Effector memory CD8-positive, alpha-beta T cell (primary cell): ENCODE measurements around the gene GYG2.
A peak's percentile ranks its signal among the peaks of the same experiment; 100 is the strongest.
"Not testable (repeated sequence)": the region's sequence is repeated elsewhere in the genome, so short reads cannot be mapped to it uniquely, and the experiment has no call there.

Experiments used
- ATAC-seq: fragments of 150-1000 bp; cut with Tn5 transposase; replicated peaks from 2 replicates; pipeline ENCODE4 v1.10.0; 2021; ENCODE audit warnings: mild to moderate bottlenecking, moderate library complexity
- DNase-seq, 3 experiments: peaks; one replicate each; pipeline ENCODE4 v3.0.0; 2021
- H3K27ac Mint-ChIP-seq, 2 donors: one replicate each; pipeline ENCODE4 v1.8.0; 2022; ENCODE audit warnings: mild to moderate bottlenecking in 2 of 2, mixed read lengths in 2 of 2, moderate library complexity in 2 of 2
- H3K27me3 Mint-ChIP-seq, 2 donors: one replicate each; pipeline ENCODE4 v1.8.0; 2022; ENCODE audit warnings: mixed read lengths in 2 of 2
- H3K36me3 Mint-ChIP-seq: one replicate; pipeline ENCODE4 v1.8.0; 2022; ENCODE audit warnings: mild to moderate bottlenecking, moderate library complexity, mixed read lengths; ENCODE audit not compliant: insufficient read depth
- H3K4me1 Mint-ChIP-seq, 2 donors: one replicate each; pipeline ENCODE4 v1.8.0; 2022; ENCODE audit warnings: low read depth in 2 of 2, mixed read lengths in 2 of 2
- H3K4me3 Mint-ChIP-seq, 2 donors: one replicate each; pipeline ENCODE4 v1.8.0; 2022; ENCODE audit warnings: mild to moderate bottlenecking in 2 of 2, mixed read lengths in 2 of 2, moderate library complexity in 2 of 2
- H3K9me3 Mint-ChIP-seq, 2 donors: one replicate each; pipeline ENCODE4 v1.8.0; 2022; ENCODE audit warnings: mixed read lengths in 2 of 2

Gene GYG2

DNA sequence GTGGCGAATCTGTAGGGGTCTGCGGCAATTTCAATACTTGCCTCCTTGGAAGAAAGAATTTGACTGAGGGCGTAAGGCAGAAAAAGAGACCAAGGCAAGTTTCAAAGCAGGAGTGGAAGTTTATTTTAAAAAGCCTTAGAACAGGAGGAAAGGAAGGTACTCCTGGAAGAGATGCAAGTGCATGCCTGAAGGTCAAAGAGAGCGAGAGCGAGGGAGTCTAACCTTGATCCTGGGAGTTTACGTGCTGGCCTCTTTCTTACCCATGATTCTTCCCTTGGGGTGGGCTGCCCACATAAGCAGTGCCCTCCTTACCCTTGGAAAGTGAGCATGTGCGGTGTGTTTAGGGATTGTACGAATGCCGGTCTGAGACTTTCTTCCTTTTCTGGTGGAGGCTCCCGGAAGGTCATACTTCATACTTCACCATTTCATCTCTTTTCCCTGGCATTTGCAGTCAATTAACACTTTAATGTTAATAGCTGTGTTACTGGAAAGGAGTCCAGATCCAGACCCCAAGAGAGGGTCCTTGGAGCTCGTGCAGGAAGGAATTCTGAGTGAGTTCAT, 60.4 kb downstream of the GYG2 start:
- Mint-ChIP-seq H3K27ac (peak overlapping the region; percentile 59 to 87), H3K27me3 (no peaks in the 10 kb centered on the region), H3K9me3 (no peaks in the 10 kb centered on the region), H3K36me3 (no peaks in the 10 kb centered on the region), H3K4me3 (peak overlapping the region; percentile 76 to 79), H3K4me1 (peaks cover 0 to 7% of the 10 kb centered on the region in 2 donors)
- DNase-seq: no peak
- ATAC-seq: no peak

DNA sequence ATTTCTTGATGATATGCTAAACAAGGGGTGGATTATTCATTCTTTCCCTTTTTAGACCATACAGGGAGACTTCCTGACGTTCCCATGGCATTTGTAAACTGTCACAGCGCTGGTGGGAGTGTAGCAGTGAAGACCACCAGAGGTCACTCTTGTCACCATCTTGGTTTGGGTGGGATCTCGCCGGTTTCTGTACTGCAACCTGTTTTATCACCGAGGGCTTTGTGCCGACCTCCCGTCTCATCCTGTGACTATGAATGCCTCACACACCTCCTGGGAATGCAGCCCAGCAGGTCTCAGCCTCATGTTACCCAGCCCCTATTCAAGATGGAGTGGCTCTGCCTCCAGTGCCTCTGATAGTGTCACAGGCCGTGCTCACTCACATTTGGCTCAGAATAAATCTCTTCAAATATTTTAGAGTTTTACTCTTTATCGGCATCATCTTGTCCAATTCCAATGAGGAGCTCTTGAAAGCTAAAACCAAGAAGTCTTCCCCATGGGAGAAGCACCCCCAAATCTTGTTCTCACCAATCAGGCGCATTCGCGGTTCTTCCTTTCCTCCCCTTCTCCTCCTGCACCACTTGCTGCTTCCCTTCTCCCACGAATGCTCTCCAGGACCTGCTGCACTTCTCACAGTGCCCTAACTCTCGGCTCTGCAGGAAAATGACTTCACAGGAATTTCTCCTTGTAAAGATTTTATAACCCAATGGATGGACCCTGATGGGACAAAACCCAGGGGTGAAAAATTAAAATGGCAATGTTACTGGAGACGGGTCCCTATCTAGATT, 61.2 kb downstream of the GYG2 start:
- H3K36me3 Mint-ChIP-seq, H3K4me1 Mint-ChIP-seq, H3K27me3 Mint-ChIP-seq, ATAC-seq, H3K9me3 Mint-ChIP-seq: not testable (repeated sequence)
- peak in 1 of 3 experiments; percentile 7 for DNase-seq
- Mint-ChIP-seq H3K27ac (peak overlapping the region; percentile 59 to 87), H3K4me3 (peak overlapping the region; percentile 76 to 79)

DNA sequence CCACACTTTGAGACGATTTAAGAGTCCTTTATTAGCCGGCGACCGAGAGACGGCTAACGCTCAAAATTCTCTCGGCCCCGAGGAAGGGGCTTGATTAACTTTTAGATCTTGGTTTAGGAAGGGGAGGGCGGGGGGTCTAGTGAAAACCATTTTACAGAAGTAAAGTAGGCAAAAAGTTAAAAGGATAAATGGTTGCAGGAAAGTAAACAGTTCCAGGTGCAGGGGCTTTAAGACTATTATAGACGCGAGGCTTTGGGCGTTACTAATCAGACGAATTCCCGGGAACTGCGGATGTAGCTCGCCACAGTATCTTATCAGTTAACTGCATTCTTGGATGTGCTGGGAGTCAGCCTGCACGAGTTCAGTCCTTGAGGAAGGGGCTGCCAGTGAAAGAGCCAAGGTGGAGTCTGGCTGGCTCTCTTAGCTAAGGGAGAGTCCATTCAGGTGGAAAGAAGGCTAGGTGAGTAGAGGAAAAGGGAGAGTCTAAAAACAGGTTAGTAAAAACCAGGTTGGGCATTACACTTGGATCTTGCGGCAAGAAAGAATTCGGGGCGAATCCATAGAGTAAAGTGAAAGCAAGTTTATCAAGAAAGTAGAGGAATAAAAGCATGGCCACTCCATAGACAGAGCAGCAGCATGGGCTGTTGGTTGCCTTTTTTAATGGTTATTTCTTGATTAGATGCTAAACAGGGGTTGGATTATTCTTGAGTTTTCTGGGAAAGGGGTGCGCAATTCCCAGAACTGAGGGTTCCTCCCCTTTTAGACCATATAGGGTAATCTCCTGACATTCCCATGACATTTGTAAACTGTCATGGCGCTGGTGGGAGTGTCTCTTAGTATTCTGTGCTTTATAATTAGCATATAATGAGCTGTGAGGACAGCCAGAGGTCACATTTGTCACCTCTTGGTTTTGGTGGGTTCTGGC, 62.1 kb downstream of the GYG2 start:
- not testable (repeated sequence) for H3K27me3 Mint-ChIP-seq, DNase-seq, H3K36me3 Mint-ChIP-seq, H3K9me3 Mint-ChIP-seq, H3K4me1 Mint-ChIP-seq, ATAC-seq
- Mint-ChIP-seq H3K27ac (peak overlapping the region in 1 of 2 donors; percentile 87), H3K4me3 (peak overlapping the region in 1 of 2 donors; percentile 76)

DNA sequence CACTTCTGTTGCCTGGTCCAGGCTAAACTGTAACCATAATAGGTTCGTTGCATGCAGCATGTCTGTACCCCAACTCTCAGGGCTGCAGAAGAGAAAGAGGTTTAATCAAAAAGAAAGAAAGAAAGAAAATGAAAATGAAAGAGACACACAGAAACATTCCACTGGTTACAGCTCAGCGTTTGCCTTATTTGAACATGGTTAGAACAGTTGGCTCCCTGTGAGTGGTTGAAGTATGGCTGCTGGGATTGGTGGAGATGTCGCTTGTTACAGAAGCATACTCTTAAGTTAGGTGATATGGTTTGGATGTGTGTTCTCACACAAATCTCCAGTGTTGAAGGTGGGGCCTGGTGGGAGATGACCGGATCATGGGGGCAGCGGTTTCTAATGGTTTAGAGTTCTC, 64.1 kb downstream of the GYG2 start:
- ATAC-seq (no peak), DNase-seq (no peak)
- Mint-ChIP-seq H3K27ac (no peak overlapping the region), H3K36me3 (no peaks in the 10 kb centered on the region), H3K4me3 (no peak overlapping the region), H3K4me1 (peaks cover 4 to 12% of the 10 kb centered on the region in 2 donors), H3K27me3 (no peaks in the 10 kb centered on the region), H3K9me3 (no peaks in the 10 kb centered on the region)

DNA sequence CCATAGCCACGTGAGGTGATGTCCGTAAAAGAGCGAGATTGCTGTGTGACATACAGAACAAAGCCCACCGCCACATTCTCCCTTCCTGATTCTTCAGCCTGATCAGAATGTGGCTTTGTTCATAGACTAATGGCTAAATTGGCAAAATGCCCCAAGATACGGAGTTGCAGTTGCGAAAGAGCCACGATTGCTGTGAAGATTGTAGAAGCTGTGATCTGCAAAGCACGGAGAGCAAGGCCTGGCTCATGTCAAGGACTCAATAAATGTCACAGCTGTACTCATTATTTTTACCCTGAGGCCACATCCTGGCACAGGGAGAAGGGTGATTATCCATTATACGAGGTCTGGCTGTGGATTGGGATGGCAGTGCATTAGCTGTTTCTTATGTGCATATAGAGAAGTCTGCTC, 66.2 kb downstream of the GYG2 start:
- H3K4me1 Mint-ChIP-seq: peaks cover 9 to 13% of the 10 kb centered on the region in 2 donors
- no peak for ATAC-seq
- no peaks in the 10 kb centered on the region for H3K36me3 Mint-ChIP-seq
- no peak for DNase-seq
- H3K27ac Mint-ChIP-seq: no peak overlapping the region
- H3K27me3 Mint-ChIP-seq: no peaks in the 10 kb centered on the region
- no peaks in the 10 kb centered on the region for H3K9me3 Mint-ChIP-seq
- H3K4me3 Mint-ChIP-seq: no peak overlapping the region

DNA sequence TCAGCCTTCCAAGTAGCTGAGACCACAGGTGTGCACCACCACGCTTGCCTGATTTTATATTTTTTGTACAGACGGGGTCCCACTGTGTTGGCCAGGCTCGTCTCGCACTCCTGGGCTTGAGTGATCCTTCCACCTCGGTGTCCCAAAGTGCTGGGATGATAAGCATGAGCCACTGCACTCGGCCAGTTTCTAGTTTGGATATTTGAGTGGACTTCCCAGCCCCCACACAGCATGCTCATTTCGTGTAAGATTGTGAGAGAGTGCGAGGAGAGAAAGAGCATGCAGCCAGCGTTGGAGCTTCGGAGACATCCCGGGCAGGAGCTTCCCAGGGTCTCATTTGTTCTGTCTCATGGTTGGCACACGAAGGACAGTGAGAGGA, 68.6 kb downstream of the GYG2 start:
- ATAC-seq (no peak), DNase-seq (no peak)
- Mint-ChIP-seq H3K27me3 (no peaks in the 10 kb centered on the region), H3K27ac (peak overlapping the region; percentile 57 to 88), H3K4me1 (peaks cover 9 to 11% of the 10 kb centered on the region in 2 donors), H3K36me3 (no peaks in the 10 kb centered on the region), H3K9me3 (no peaks in the 10 kb centered on the region), H3K4me3 (peak overlapping the region; percentile 49 to 51)

DNA sequence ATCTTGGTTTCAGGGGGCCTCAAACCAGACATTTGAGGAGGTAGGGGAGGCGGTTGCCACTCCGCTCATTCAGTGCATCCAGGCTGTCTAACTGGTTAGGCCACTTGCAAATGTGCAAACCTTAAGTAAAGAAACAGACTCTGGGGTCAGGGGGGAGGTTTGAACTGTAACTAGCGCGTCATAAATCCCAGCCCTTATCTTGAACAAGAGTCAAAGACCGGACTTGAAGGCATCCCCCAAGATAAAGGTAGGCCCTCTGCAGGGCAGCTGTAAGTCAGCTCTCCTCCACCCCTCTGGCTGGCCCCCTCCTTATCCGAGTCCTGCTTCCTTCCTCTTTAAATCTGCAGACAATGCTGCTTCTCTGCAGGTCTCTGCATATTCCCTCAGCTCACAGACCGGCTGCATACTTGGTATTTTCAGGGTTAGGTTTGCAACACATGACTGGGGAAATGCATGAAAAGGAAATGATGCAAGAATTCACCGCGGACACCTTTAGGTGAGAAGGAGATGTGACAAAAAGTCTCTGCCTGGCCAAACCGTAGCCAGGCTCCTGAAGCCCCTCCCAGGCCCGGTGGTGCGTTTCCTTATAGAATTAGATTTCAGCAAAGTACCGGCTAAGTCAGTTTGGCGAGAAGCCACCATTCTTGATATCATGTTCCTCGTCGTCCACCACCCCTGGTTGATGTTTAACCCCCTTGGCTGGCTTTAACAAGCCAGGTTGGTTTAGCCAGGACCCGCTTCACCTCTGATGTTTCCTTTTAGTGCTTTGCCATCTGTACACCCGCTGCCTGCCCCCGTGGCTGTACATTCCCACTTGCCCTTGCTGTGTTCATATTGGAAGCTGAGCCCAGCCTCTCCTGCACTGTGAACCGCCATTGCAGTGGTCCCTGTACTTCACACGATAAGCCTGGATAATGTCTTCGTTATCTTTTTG, 69.2 kb downstream of the GYG2 start:
- Mint-ChIP-seq H3K4me3 (peak overlapping the region; percentile 20 to 49), H3K27ac (peak overlapping the region; percentile 57 to 88)
- not testable (repeated sequence) for H3K9me3 Mint-ChIP-seq, H3K36me3 Mint-ChIP-seq, H3K4me1 Mint-ChIP-seq, H3K27me3 Mint-ChIP-seq
- ATAC-seq: peak; percentile 87
- peak; percentile 20 to 36 (median 27) for DNase-seq

DNA sequence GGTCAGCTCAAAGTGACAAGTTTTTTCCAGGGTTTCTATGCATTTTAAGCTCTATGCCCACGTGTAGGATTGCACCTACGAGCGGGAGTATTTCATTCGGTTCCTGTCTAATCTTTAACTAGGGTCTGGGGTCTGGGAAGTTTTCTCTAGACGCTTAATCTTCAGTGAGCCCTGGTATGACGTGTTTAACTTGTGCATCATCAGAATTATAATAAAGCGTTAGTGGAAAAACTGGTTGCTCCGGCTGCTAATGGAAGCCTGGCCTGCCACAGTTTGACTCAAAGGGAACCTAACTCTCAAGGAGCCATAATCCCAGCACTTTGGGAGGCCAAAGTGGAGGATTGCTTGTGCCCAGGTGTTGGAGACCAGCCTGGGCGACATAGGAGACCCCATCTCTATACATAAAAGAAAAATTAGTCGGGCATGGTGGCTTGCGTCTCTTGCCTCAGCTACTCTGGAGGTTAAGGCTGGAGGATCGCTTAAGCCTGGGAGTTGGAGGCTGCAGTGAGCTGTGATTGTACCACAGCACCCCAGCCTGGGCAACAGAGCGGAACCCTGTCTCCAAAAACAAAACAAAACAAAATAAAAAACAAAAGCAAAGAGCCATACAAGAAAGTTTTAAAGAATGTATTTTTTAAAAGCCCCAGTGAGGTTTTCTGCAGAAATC, 70.2 kb downstream of the GYG2 start:
- ATAC-seq: no peak

DNA sequence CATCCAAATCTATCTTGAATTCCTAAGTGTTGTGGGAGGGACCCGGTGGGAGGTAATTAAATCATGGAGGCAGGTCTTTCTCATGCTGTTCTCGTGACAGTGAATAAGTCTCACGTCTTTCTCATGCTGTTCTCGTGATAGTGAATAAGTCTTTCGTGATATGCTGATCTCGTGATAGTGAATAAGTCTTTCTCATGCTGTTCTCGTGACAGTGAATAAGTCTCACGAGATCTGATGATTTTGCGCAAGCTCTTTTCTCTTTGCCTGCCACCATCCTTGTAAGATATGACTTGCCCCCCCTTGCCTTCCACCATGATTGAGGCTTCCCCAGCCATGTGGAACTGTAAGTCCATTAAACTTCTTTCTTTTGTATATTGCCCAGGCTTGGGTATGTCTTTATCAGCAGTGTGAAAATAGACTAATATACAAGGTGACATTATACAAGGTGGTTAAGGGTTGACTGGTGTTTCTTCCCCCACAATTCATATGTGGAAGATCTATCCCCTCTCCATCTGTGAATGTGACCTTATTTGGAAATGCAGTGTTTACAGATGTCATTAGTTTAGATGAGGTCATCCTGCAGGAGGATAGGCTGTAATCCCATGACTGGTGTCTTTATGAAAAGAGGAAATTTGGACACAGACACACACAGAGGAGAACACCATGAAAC, 72.8 kb downstream of the GYG2 start:
- DNase-seq: no peak
- H3K4me1 Mint-ChIP-seq: peaks cover 9% of the 10 kb centered on the region in 2 donors
- H3K36me3 Mint-ChIP-seq: no peaks in the 10 kb centered on the region
- no peaks in the 10 kb centered on the region for H3K27me3 Mint-ChIP-seq
- no peak overlapping the region for H3K4me3 Mint-ChIP-seq
- ATAC-seq: no peak
- peaks cover 0 to 2% of the 10 kb centered on the region in 2 donors for H3K9me3 Mint-ChIP-seq
- no peak overlapping the region for H3K27ac Mint-ChIP-seq

More for the DNA sequence above, 70.2 kb downstream of the GYG2 start:
- no peak for DNase-seq
- Mint-ChIP-seq H3K4me1 (peaks cover 9% of the 10 kb centered on the region in 2 donors), H3K27me3 (no peaks in the 10 kb centered on the region), H3K9me3 (peaks cover 0 to 2% of the 10 kb centered on the region in 2 donors), H3K4me3 (no peak overlapping the region), H3K36me3 (no peaks in the 10 kb centered on the region), H3K27ac (peak overlapping the region in 1 of 2 donors; percentile 88)

DNA sequence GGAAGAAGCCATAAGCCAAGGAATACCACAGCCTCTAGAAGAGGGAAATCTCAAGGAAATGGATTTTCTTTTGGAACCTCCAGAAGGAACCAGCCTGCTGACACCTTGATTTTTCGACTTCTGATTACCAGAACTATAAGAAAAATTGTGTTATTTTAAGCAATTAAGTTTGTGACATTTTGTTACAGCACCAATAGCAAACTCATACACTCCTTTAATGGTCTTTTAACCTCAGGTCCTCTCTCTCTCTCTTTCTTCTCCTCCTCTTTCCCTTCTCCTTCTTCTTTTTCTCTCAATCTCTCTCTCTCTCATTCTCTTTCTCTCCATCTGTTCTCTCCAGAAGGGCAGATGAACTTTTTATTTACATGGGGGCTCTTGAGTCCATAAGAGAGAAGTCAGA, 74.1 kb downstream of the GYG2 start:
- Mint-ChIP-seq H3K4me1 (peaks cover 5% of the 10 kb centered on the region in 2 donors), H3K9me3 (peaks cover 0 to 2% of the 10 kb centered on the region in 2 donors), H3K27ac (no peak overlapping the region), H3K4me3 (no peak overlapping the region), H3K36me3 (no peaks in the 10 kb centered on the region), H3K27me3 (no peaks in the 10 kb centered on the region)
- ATAC-seq (no peak), DNase-seq (no peak)

DNA sequence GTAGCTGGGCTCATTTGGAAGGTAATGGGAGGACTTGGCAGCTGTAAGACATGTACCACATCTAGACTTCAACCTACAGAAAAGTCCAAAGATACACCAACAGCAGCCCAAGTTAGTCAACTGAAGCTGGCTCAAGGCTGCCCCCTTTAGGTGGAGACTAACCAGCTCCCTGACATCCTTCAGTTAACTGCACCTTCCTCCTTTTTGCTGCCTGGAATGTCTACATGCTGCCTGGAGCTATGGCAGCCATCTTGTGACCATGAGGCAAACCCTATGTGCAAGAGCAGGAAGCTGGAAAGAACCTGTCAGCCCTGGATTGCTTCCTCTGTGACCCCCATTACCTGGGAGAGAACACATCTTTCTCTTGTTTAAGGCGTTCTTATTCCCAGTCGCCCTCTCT, 74.6 kb downstream of the GYG2 start:
- Mint-ChIP-seq H3K36me3 (no peaks in the 10 kb centered on the region), H3K27ac (no peak overlapping the region), H3K27me3 (no peaks in the 10 kb centered on the region), H3K4me1 (peaks cover 3% of the 10 kb centered on the region in 2 donors), H3K4me3 (no peak overlapping the region), H3K9me3 (peaks cover 0 to 2% of the 10 kb centered on the region in 2 donors)
- DNase-seq (no peak), ATAC-seq (no peak)

DNA sequence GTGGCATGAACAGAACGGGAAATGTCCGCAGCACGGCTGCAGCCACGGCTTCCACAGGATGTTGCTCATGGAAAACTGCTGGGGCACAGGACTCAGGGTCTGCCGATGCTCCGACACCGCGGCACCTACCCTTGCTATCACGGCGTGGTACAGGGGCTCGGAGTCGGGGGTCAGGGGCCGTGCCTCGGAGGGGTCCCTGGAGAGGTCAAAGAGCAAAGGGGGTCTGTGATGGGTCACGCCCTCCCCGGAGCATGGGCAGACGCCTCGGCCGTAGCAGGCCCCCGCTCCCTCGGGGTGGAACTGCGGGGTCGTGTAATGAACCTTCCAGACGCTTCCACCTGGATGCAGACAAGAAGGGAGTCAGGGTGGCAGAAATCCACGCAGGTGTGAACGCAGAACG, 78.6 kb downstream of the GYG2 start:
- Mint-ChIP-seq H3K36me3 (no peaks in the 10 kb centered on the region), H3K4me3 (no peak overlapping the region), H3K27ac (no peak overlapping the region), H3K9me3 (peaks cover 0 to 2% of the 10 kb centered on the region in 2 donors), H3K4me1 (peaks cover 0 to 2% of the 10 kb centered on the region in 2 donors), H3K27me3 (no peaks in the 10 kb centered on the region)
- ATAC-seq (no peak), DNase-seq (no peak)
